GM12872 (cell line): Measurements from ENCODE around the gene NAA15.

Source experiments
- CTCF ChIP-seq: IDR thresholded peaks from 3 replicates; pipeline ENCODE4 v1.5.1; 2011; ENCODE audit warnings: low read depth, mild to moderate bottlenecking, low read length, moderate library complexity; ENCODE audit not compliant: insufficient read depth

NAA15 gene

GRCh38 chr4:139469216-139469615 is 167.9 kb downstream of the NAA15 start:
- no peak for TF ChIP-seq CTCF
